H9 (cell line): ENCODE measurements around the gene SGIP1. TPM values are rescaled to one million over a fixed set of nuclear protein-coding genes. Genes with fewer than 3 reads are reported as not detected.

Experiments
- DNase-seq: peaks from one replicate; pipeline ENCODE4 v3.0.0-alpha.2; 2017
- H2AFZ ChIP-seq: one replicate; pipeline ENCODE4 v1.6.1; 2013; ENCODE audit warnings: mild to moderate bottlenecking, low read length, control low read depth, moderate library complexity
- H2AK5ac ChIP-seq: 2 replicates; pipeline ENCODE4 v1.6.1; 2013; ENCODE audit warnings: low read length, control low read depth, mixed read lengths; ENCODE audit not compliant: insufficient read length
- H2BK120ac ChIP-seq: one replicate; pipeline ENCODE4 v1.6.1; 2013; ENCODE audit warnings: low read depth, mild to moderate bottlenecking, low read length, control low read depth, inconsistent platforms; ENCODE audit not compliant: poor library complexity, severe bottlenecking
- H2BK12ac ChIP-seq: 2 replicates; pipeline ENCODE4 v1.6.1; 2013; ENCODE audit warnings: low read length, control low read depth, mixed read lengths, low read depth; ENCODE audit not compliant: insufficient read length
- H2BK15ac ChIP-seq: 2 replicates; pipeline ENCODE4 v1.6.1; 2013; ENCODE audit warnings: low read depth, low read length, control low read depth
- H2BK20ac ChIP-seq: one replicate; pipeline ENCODE4 v1.6.1; 2013; ENCODE audit warnings: low read depth, mild to moderate bottlenecking, low read length, control low read depth, inconsistent platforms; ENCODE audit not compliant: poor library complexity, severe bottlenecking
- H2BK5ac ChIP-seq: 2 replicates; pipeline ENCODE4 v1.6.1; 2013; ENCODE audit warnings: low read length, control low read depth, mixed read lengths; ENCODE audit not compliant: insufficient read length
- H3K14ac ChIP-seq: 2 replicates; pipeline ENCODE4 v1.6.1; 2013; ENCODE audit warnings: low read length, control low read depth; ENCODE audit not compliant: insufficient read depth
- H3K18ac ChIP-seq: 2 replicates; pipeline ENCODE4 v1.6.1; 2013; ENCODE audit warnings: low read depth, mild to moderate bottlenecking, mixed read lengths, low read length, control low read depth; ENCODE audit not compliant: insufficient read length
- H3K23ac ChIP-seq: 2 replicates; pipeline ENCODE4 v1.6.1; 2013; ENCODE audit warnings: low read length, control low read depth, mixed read lengths, low read depth; ENCODE audit not compliant: insufficient read length
- H3K23me2 ChIP-seq: 2 replicates; pipeline ENCODE4 v1.6.1; 2013; ENCODE audit warnings: low read depth, mild to moderate bottlenecking, mixed read lengths, low read length, control low read depth; ENCODE audit not compliant: insufficient read length, poor library complexity, severe bottlenecking
- H3K27ac ChIP-seq: 2 replicates; pipeline ENCODE4 v1.5.1; 2013; ENCODE audit warnings: low read length, control low read depth, mixed read lengths, low read depth; ENCODE audit not compliant: insufficient read length
- H3K27me3 ChIP-seq: 2 replicates; pipeline ENCODE4 v1.6.1; 2013; ENCODE audit warnings: low read length, control low read depth, inconsistent platforms; ENCODE audit not compliant: insufficient read depth
- H3K4ac ChIP-seq: 2 replicates; pipeline ENCODE4 v1.6.1; 2013; ENCODE audit warnings: low read depth, mild to moderate bottlenecking, control low read depth, inconsistent platforms, low read length, moderate library complexity
- H3K4me1 ChIP-seq: 2 replicates; pipeline ENCODE4 v1.6.1; 2013; ENCODE audit warnings: low read length, control low read depth, inconsistent platforms; ENCODE audit not compliant: insufficient read depth
- H3K4me2 ChIP-seq: 2 replicates; pipeline ENCODE4 v1.6.1; 2013; ENCODE audit warnings: low read length, control low read depth, mixed read lengths; ENCODE audit not compliant: insufficient read length, insufficient read depth
- H3K56ac ChIP-seq: 2 replicates; pipeline ENCODE4 v1.6.1; 2013; ENCODE audit warnings: low read depth, mild to moderate bottlenecking, mixed read lengths, low read length, control low read depth; ENCODE audit not compliant: insufficient read length
- H3K79me1 ChIP-seq: 2 replicates; pipeline ENCODE4 v1.6.1; 2013; ENCODE audit warnings: low read depth, mild to moderate bottlenecking, moderate library complexity, low read length, control low read depth, inconsistent platforms; ENCODE audit not compliant: insufficient read depth, poor library complexity, severe bottlenecking
- H3K79me2 ChIP-seq: 2 replicates; pipeline ENCODE4 v1.6.1; 2013; ENCODE audit warnings: low read length, control low read depth, inconsistent platforms; ENCODE audit not compliant: insufficient read depth
- H3K9ac ChIP-seq: 2 replicates; pipeline ENCODE4 v1.6.1; 2013; ENCODE audit warnings: low read length, control low read depth, mixed read lengths; ENCODE audit not compliant: insufficient read length; ENCODE audit errors: extremely low read depth
- H3K9me3 ChIP-seq: one replicate; pipeline ENCODE4 v1.6.1; 2013; ENCODE audit warnings: low read depth, low read length, inconsistent platforms; ENCODE audit not compliant: control insufficient read depth
- H3T11ph ChIP-seq: one replicate; pipeline ENCODE4 v1.6.1; 2013; ENCODE audit warnings: mild to moderate bottlenecking, low read length, control low read depth, inconsistent platforms
- H4K20me1 ChIP-seq: one replicate; pipeline ENCODE4 v1.6.1; 2013; ENCODE audit not compliant: control insufficient read depth, insufficient read length, insufficient read depth
- H4K5ac ChIP-seq: 2 replicates; pipeline ENCODE4 v1.6.1; 2013; ENCODE audit warnings: low read depth, mild to moderate bottlenecking, mixed read lengths, low read length, control low read depth; ENCODE audit not compliant: insufficient read length
- H4K8ac ChIP-seq: replicated peaks from 2 replicates; pipeline ENCODE4 v1.6.1; 2013; ENCODE audit warnings: low read length, control low read depth, mixed read lengths, low read depth; ENCODE audit not compliant: insufficient read length
- H4K91ac ChIP-seq: 2 replicates; pipeline ENCODE4 v1.6.1; 2013; ENCODE audit warnings: low read depth, mild to moderate bottlenecking, moderate library complexity, mixed read lengths, low read length, control low read depth; ENCODE audit not compliant: insufficient read length
- H3K27ac Mint-ChIP-seq, 3 experiments: 2 replicates in 2 of 3; 3 replicates in 1 of 3; pipeline ENCODE4 v1.8.0; 2020 to 2021; ENCODE audit warnings: mixed read lengths in 3 of 3, mild to moderate bottlenecking in 1 of 3, moderate library complexity in 1 of 3
- H3K27me3 Mint-ChIP-seq: 2 replicates; pipeline ENCODE4 v1.8.0; 2021; ENCODE audit warnings: low read depth, mild to moderate bottlenecking, moderate library complexity, mixed read lengths
- H3K36me3 Mint-ChIP-seq, 3 experiments: 2 replicates in 2 of 3; 3 replicates in 1 of 3; pipeline ENCODE4 v1.8.0; 2020 to 2021; ENCODE audit warnings: low read depth in 3 of 3, mixed read lengths in 3 of 3; ENCODE audit not compliant: insufficient read depth in 1 of 3
- H3K4me1 Mint-ChIP-seq, 2 experiments: 2 replicates each; pipeline ENCODE4 v1.8.0; 2020; ENCODE audit warnings: mixed read lengths in 2 of 2
- H3K4me3 Mint-ChIP-seq, 2 experiments: 2 replicates in 1 of 2; 3 replicates in 1 of 2; pipeline ENCODE4 v1.8.0; 2020 to 2021; ENCODE audit warnings: mild to moderate bottlenecking in 2 of 2, mixed read lengths in 2 of 2, moderate library complexity in 1 of 2
- H3K9me3 Mint-ChIP-seq, 2 experiments: 2 replicates in 1 of 2; 3 replicates in 1 of 2; pipeline ENCODE4 v1.8.0; 2020; ENCODE audit warnings: mild to moderate bottlenecking in 2 of 2, mixed read lengths in 2 of 2, moderate library complexity in 1 of 2
- CTCF ChIP-seq: fragments of 200-600 bp; sonication (generic); conservative IDR thresholded peaks from 3 replicates; pipeline ENCODE4 v1.8.0; 2021; ENCODE audit warnings: antibody characterized with exemption, mild to moderate bottlenecking
- WGBS: extraction: QIAGEN DNeasy Blood & Tissue Kit; methylation state at CpG from one replicate; pipeline ENCODE4 v1.1.7; 2013; ENCODE audit warnings: missing lambda C conversion rate, low lambda C conversion rate, mixed read lengths; ENCODE audit not compliant: insufficient read length; ENCODE audit errors: extremely low coverage; 5-methylcytosine and 5-hydroxymethylcytosine counted together
- total RNA-seq: library from RNA; stranded (reverse); gene quantifications from 2 replicates; pipeline ENCODE4 v1.2.1, GENCODE V29; 2021

Gene SGIP1
- total RNA-seq, 1 experiment from 2014 or later: 1.5 TPM

GRCh38 chr1:66607458-66607857 is 73.5 kb downstream of the SGIP1 start:
- Histone ChIP-seq H4K5ac (no peak overlapping the region), H3K9me3 (no peaks in the 10 kb centered on the region), H4K91ac (no peak overlapping the region), H4K8ac (no peak overlapping the region), H2BK120ac (no peak overlapping the region), H2BK5ac (no peak overlapping the region), H2AFZ (no peak overlapping the region), H3K27me3 (no peaks in the 10 kb centered on the region), H3K23ac (no peak overlapping the region), H3K79me1 (no peaks in the 10 kb centered on the region), H3K9ac (no peak overlapping the region), H3K18ac (no peak overlapping the region), H3K4ac (no peak overlapping the region), H3K14ac (no peak overlapping the region), H2AK5ac (no peak overlapping the region), H2BK20ac (no peak overlapping the region), H3K79me2 (no peaks in the 10 kb centered on the region), H2BK15ac (no peak overlapping the region), H2BK12ac (no peak overlapping the region), H3T11ph (no peak overlapping the region), H3K23me2 (no peaks in the 10 kb centered on the region), H3K56ac (no peak overlapping the region), H3K27ac (no peak overlapping the region), H4K20me1 (no peaks in the 10 kb centered on the region), H3K4me1 (no peaks in the 10 kb centered on the region), H3K4me2 (no peak overlapping the region)
- no CpG with 5 or more reads among the region's 2 CpGs for WGBS
- no peaks in the 10 kb centered on the region for H3K4me1 Mint-ChIP-seq
- no peak overlapping the region for H3K4me3 Mint-ChIP-seq
- no peaks in the 10 kb centered on the region for H3K27me3 Mint-ChIP-seq
- no peaks in the 10 kb centered on the region for H3K9me3 Mint-ChIP-seq
- peak; percentile 56 for TF ChIP-seq CTCF
- peak; percentile 35 for DNase-seq
- no peaks in the 10 kb centered on the region for H3K36me3 Mint-ChIP-seq
- no peak overlapping the region for H3K27ac Mint-ChIP-seq
